Measurements from ENCODE around the gene OAS2.

OAS2 gene

GRCh38 chr12:112971248-112971647 is 7.1 kb upstream of the OAS2 start:
- no peak overlapping the region for H3K4me3 ChIP-seq (ENCODE audit: low read depth, low read length)
- no peak for DNase-seq (ENCODE audit: low read depth)
- no peak for TF ChIP-seq MAX (IDR thresholded peaks at IDR 0.05; ENCODE audit: low read depth, low read length)
- TF ChIP-seq POLR2A (IDR thresholded peaks at IDR 0.05; ENCODE audit: extremely low read depth, insufficient read length): no peak
- TF ChIP-seq MYC (IDR thresholded peaks at IDR 0.05; ENCODE audit: low read depth, low read length): no peak
- TF ChIP-seq CTCF (IDR thresholded peaks at IDR 0.05; ENCODE audit: low read depth, low read length): no peak

GRCh38 chr12:112973011-112973735 is 5.1 kb upstream of the OAS2 start:
- no peak for DNase-seq (ENCODE audit: low read depth)
- TF ChIP-seq MAX (IDR thresholded peaks at IDR 0.05; ENCODE audit: low read depth, low read length) (no peak), MYC (IDR thresholded peaks at IDR 0.05; ENCODE audit: low read depth, low read length) (no peak), POLR2A (IDR thresholded peaks at IDR 0.05; ENCODE audit: extremely low read depth, insufficient read length) (no peak), CTCF (IDR thresholded peaks at IDR 0.05; ENCODE audit: low read depth, low read length) (no peak)

GRCh38 chr12:112973818-112974231 is 4.5 kb upstream of the OAS2 start:
- no peak for TF ChIP-seq MAX (IDR thresholded peaks at IDR 0.05; ENCODE audit: low read depth, low read length)
- no peak for TF ChIP-seq MYC (IDR thresholded peaks at IDR 0.05; ENCODE audit: low read depth, low read length)
- TF ChIP-seq POLR2A (IDR thresholded peaks at IDR 0.05; ENCODE audit: extremely low read depth, insufficient read length): no peak
- no peak for TF ChIP-seq CTCF (IDR thresholded peaks at IDR 0.05; ENCODE audit: low read depth, low read length)
- no peak overlapping the region for H3K4me3 ChIP-seq (ENCODE audit: low read depth, low read length)
- DNase-seq (ENCODE audit: low read depth): peak; percentile 16

More at GRCh38 chr12:112973011-112973735, 5.1 kb upstream of the OAS2 start:
- H3K4me3 ChIP-seq (ENCODE audit: low read depth, low read length): no peak overlapping the region

GRCh38 chr12:112974904-112975303 is 3.4 kb upstream of the OAS2 start:
- DNase-seq (ENCODE audit: low read depth): no peak
- TF ChIP-seq POLR2A (IDR thresholded peaks at IDR 0.05; ENCODE audit: extremely low read depth, insufficient read length) (no peak), MYC (IDR thresholded peaks at IDR 0.05; ENCODE audit: low read depth, low read length) (no peak), CTCF (IDR thresholded peaks at IDR 0.05; ENCODE audit: low read depth, low read length) (no peak), MAX (IDR thresholded peaks at IDR 0.05; ENCODE audit: low read depth, low read length) (no peak)
- no peak overlapping the region for H3K4me3 ChIP-seq (ENCODE audit: low read depth, low read length)

GRCh38 chr12:112977139-112977538 is 1.2 kb upstream of the OAS2 start:
- no peak for DNase-seq (ENCODE audit: low read depth)
- H3K4me3 ChIP-seq (ENCODE audit: low read depth, low read length): no peak overlapping the region
- no peak for TF ChIP-seq MYC (IDR thresholded peaks at IDR 0.05; ENCODE audit: low read depth, low read length)
- TF ChIP-seq CTCF (IDR thresholded peaks at IDR 0.05; ENCODE audit: low read depth, low read length): no peak
- TF ChIP-seq MAX (IDR thresholded peaks at IDR 0.05; ENCODE audit: low read depth, low read length): no peak
- no peak for TF ChIP-seq POLR2A (IDR thresholded peaks at IDR 0.05; ENCODE audit: extremely low read depth, insufficient read length)
